Vagina (tissue), 2 donors: Measurements from ENCODE around the gene RABEP2. TPM values are rescaled to one million over a fixed set of nuclear protein-coding genes. Genes with fewer than 3 reads are reported as not detected.
"Not testable (repeated sequence)": the region's sequence is repeated elsewhere in the genome, so short reads cannot be mapped to it uniquely, and the experiment has no call there.

Experiments used
- DNase-seq, 2 donors: peaks; one replicate each; pipeline ENCODE4 v3.0.0-alpha.2; 2017; ENCODE audit errors: extremely low spot score in 2 of 2
- H3K27ac ChIP-seq: fragments of 200-600 bp; sonication (generic); one replicate; pipeline ENCODE4 v1.5.1; 2019
- H3K27me3 ChIP-seq: fragments of 200-600 bp; sonication (generic); one replicate; pipeline ENCODE4 v1.5.1; 2019
- H3K36me3 ChIP-seq, 2 donors: fragments of 200-600 bp; sonication (generic); one replicate each; pipeline ENCODE4 v1.5.1; 2017 to 2019
- H3K4me1 ChIP-seq: fragments of 200-600 bp; sonication (generic); one replicate; pipeline ENCODE4 v1.5.1; 2019
- H3K4me3 ChIP-seq, 2 donors: fragments of 200-600 bp; sonication (generic); 1 replicate in 1 of 2; 2 replicates in 1 of 2; pipeline ENCODE4 v1.5.1; 2016 to 2019
- H3K9me3 ChIP-seq: fragments of 200-600 bp; sonication (generic); one replicate; pipeline ENCODE4 v1.5.1; 2019
- CTCF ChIP-seq, 3 experiments: fragments of 450-650 bp in 2 of 3; fragments of 200-600 bp in 1 of 3; sonication (generic) in 1 of 3; IDR thresholded peaks; one replicate each; pipeline ENCODE4 v1.5.1; 2017 to 2019; ENCODE audit warnings: antibody characterized with exemption in 3 of 3, mild to moderate bottlenecking in 2 of 3, moderate library complexity in 2 of 3
- POLR2A ChIP-seq, 2 donors: fragments of 450-650 bp; IDR thresholded peaks; one replicate each; pipeline ENCODE4 v1.6.1; 2017; ENCODE audit warnings: antibody characterized with exemption in 2 of 2, mild to moderate bottlenecking in 2 of 2, moderate library complexity in 2 of 2
- POLR2AphosphoS5 ChIP-seq, 2 donors: sonication (generic); formaldehyde crosslinking; IDR thresholded peaks; one replicate each; pipeline ENCODE4 v1.9.0; 2017; ENCODE audit warnings: antibody characterized with exemption in 2 of 2, mild to moderate bottlenecking in 2 of 2, low read depth in 1 of 2; ENCODE audit not compliant: insufficient read depth in 1 of 2
- intact Hi-C: fragments of 100-400 bp; cut with DNase I; formaldehyde crosslinking; loops from one replicate; pipeline ENCODE4 v1.15.1; 2023
- total RNA-seq: library from RNA; depleted of rRNA; stranded (reverse); fragments of >200 nt; gene quantifications from one replicate; pipeline ENCODE4 v1.2.3, GENCODE V29; 2016

The RABEP2 gene
- total RNA-seq, 1 donor from 2014 or later: 44.7 TPM

GRCh38 chr16:28883221-28883996 lies 41.6 kb downstream of the RABEP2 start:
- no peak overlapping the region for H3K27ac ChIP-seq
- intact Hi-C loops: no loop called here
- H3K27me3 ChIP-seq: no peaks in the 10 kb centered on the region
- TF ChIP-seq CTCF (IDR thresholded peaks at IDR 0.05) (no peak), POLR2AphosphoS5 (IDR thresholded peaks at IDR 0.05; ENCODE audit: insufficient read depth in 1 of 2, low read depth in 1 of 2) (no peak), POLR2A (IDR thresholded peaks at IDR 0.05) (no peak)
- no peaks in the 10 kb centered on the region for H3K36me3 ChIP-seq
- no peak for DNase-seq
- no peak overlapping the region for H3K4me3 ChIP-seq
- peaks cover 17% of the 10 kb centered on the region for H3K4me1 ChIP-seq
- no peaks in the 10 kb centered on the region for H3K9me3 ChIP-seq

GRCh38 chr16:28882551-28883160 lies 42.4 kb downstream of the RABEP2 start:
- no peak overlapping the region for H3K27ac ChIP-seq
- intact Hi-C loops: no loop called here
- H3K4me3 ChIP-seq: no peak overlapping the region
- H3K4me1 ChIP-seq: peaks cover 17% of the 10 kb centered on the region
- DNase-seq: no peak
- H3K36me3 ChIP-seq: no peaks in the 10 kb centered on the region
- no peaks in the 10 kb centered on the region for H3K27me3 ChIP-seq
- TF ChIP-seq POLR2AphosphoS5 (IDR thresholded peaks at IDR 0.05; ENCODE audit: insufficient read depth in 1 of 2, low read depth in 1 of 2): no peak
- no peak for TF ChIP-seq CTCF (IDR thresholded peaks at IDR 0.05)
- TF ChIP-seq POLR2A (IDR thresholded peaks at IDR 0.05): no peak
- no peaks in the 10 kb centered on the region for H3K9me3 ChIP-seq

- H3K36me3 ChIP-seq, intact Hi-C loops, H3K9me3 ChIP-seq, H3K4me3 ChIP-seq, H3K27me3 ChIP-seq, DNase-seq, H3K27ac ChIP-seq: not testable (repeated sequence)
- H3K4me1 ChIP-seq: peaks cover 17% of the 10 kb centered on the region
Observed at GRCh38 chr16:28881565-28881964, 43.5 kb downstream of the RABEP2 start.

- Histone ChIP-seq H3K36me3 (no peaks in the 10 kb centered on the region), H3K27ac (no peak overlapping the region), H3K4me3 (no peak overlapping the region), H3K27me3 (no peaks in the 10 kb centered on the region), H3K4me1 (peaks cover 17% of the 10 kb centered on the region), H3K9me3 (no peaks in the 10 kb centered on the region)
- no peak for DNase-seq
- no peak for TF ChIP-seq POLR2AphosphoS5 (IDR thresholded peaks at IDR 0.05; ENCODE audit: insufficient read depth in 1 of 2, low read depth in 1 of 2)
- TF ChIP-seq POLR2A (IDR thresholded peaks at IDR 0.05): no peak
- TF ChIP-seq CTCF (IDR thresholded peaks at IDR 0.05): no peak
- intact Hi-C loops: no loop called here
Observed at GRCh38 chr16:28880955-28881354, 44.1 kb downstream of the RABEP2 start.

GRCh38 chr16:28880589-28880915 lies 44.5 kb downstream of the RABEP2 start:
- Histone ChIP-seq H3K4me3 (peak overlapping the region; percentile 70 to 85), H3K27ac (no peak overlapping the region), H3K36me3 (no peaks in the 10 kb centered on the region), H3K4me1 (peaks cover 17% of the 10 kb centered on the region), H3K27me3 (no peaks in the 10 kb centered on the region), H3K9me3 (no peaks in the 10 kb centered on the region)
- no peak for DNase-seq
- intact Hi-C loops: no loop called here
- TF ChIP-seq POLR2A (IDR thresholded peaks at IDR 0.05): no peak
- TF ChIP-seq POLR2AphosphoS5 (IDR thresholded peaks at IDR 0.05; ENCODE audit: insufficient read depth in 1 of 2, low read depth in 1 of 2): no peak
